Hepatocyte (in vitro differentiated cells): ENCODE data around the gene CCDC13. TPM values are rescaled to one million over a fixed set of nuclear protein-coding genes. Genes with fewer than 3 reads are reported as not detected.

Experiments
- DNase-seq: peaks from one replicate; pipeline ENCODE4 v3.0.0-alpha.2; 2016; ENCODE audit warnings: low spot score
- H2AFZ ChIP-seq: fragments of 200-600 bp; sonication (generic); 2 replicates; pipeline ENCODE4 v1.6.0; 2016; ENCODE audit warnings: antibody characterized with exemption, mild to moderate bottlenecking
- H3K27ac ChIP-seq: fragments of 200-600 bp; sonication (generic); 2 replicates; pipeline ENCODE4 v1.5.1; 2016; ENCODE audit warnings: mild to moderate bottlenecking
- H3K27me3 ChIP-seq: fragments of 200-600 bp; sonication (generic); 2 replicates; pipeline ENCODE4 v1.6.1; 2016
- H3K36me3 ChIP-seq: fragments of 200-600 bp; sonication (generic); replicated peaks from 2 replicates; pipeline ENCODE4 v1.5.1; 2016; ENCODE audit warnings: low read depth; ENCODE audit not compliant: insufficient read depth
- H3K4me1 ChIP-seq: fragments of 200-600 bp; sonication (generic); 2 replicates; pipeline ENCODE4 v1.5.1; 2016; ENCODE audit warnings: mild to moderate bottlenecking, moderate library complexity; ENCODE audit not compliant: insufficient read depth
- H3K4me2 ChIP-seq: fragments of 200-600 bp; sonication (generic); 2 replicates; pipeline ENCODE4 v1.6.0; 2016
- H3K4me3 ChIP-seq: fragments of 200-600 bp; sonication (generic); 2 replicates; pipeline ENCODE4 v1.5.1; 2016; ENCODE audit warnings: mild to moderate bottlenecking
- H3K79me2 ChIP-seq: fragments of 200-600 bp; sonication (generic); 2 replicates; pipeline ENCODE4 v1.6.0; 2017; ENCODE audit warnings: mild to moderate bottlenecking
- H3K9me2 ChIP-seq: fragments of 200-600 bp; sonication (generic); replicated peaks from 2 replicates; pipeline ENCODE4 v1.6.0; 2017; ENCODE audit warnings: mild to moderate bottlenecking; ENCODE audit not compliant: insufficient read depth
- H3K9me3 ChIP-seq: fragments of 200-600 bp; sonication (generic); 2 replicates; pipeline ENCODE4 v1.5.1; 2016; ENCODE audit warnings: low read depth, mild to moderate bottlenecking
- H4K20me1 ChIP-seq: fragments of 200-600 bp; sonication (generic); 2 replicates; pipeline ENCODE4 v1.6.0; 2016; ENCODE audit warnings: mild to moderate bottlenecking; ENCODE audit not compliant: insufficient read depth, poor library complexity, severe bottlenecking
- CTCF ChIP-seq: fragments of 200-600 bp; sonication (generic); IDR thresholded peaks from 2 replicates; pipeline ENCODE4 v1.5.1; 2016; ENCODE audit warnings: antibody characterized with exemption, mild to moderate bottlenecking; ENCODE audit not compliant: poor library complexity
- EZH2 ChIP-seq: fragments of 200-600 bp; sonication (generic); IDR thresholded peaks from 2 replicates; pipeline ENCODE4 v1.6.1; 2016; ENCODE audit warnings: antibody characterized with exemption, mild to moderate bottlenecking, borderline replicate concordance
- EZH2phosphoT487 ChIP-seq: fragments of 200-600 bp; sonication (generic); IDR thresholded peaks from one replicate; pipeline ENCODE4 v1.6.1; 2018; ENCODE audit warnings: antibody characterized with exemption, mild to moderate bottlenecking, low read depth, moderate library complexity; ENCODE audit not compliant: unreplicated experiment, severe bottlenecking
- WGBS: methylation state at CpG from one replicate; pipeline ENCODE4 v1.1.6; 2016; ENCODE audit warnings: low lambda C conversion rate; ENCODE audit errors: missing lambda C conversion rate; 5-methylcytosine and 5-hydroxymethylcytosine counted together
- polyA plus RNA-seq: library from polyadenylated mRNA; unstranded; fragments of >200 nt; fragmentation: Nextera tagmentation; extraction: Ambion mirVana; gene quantifications from 2 replicates; pipeline ENCODE4 v1.2.1, GENCODE V29; 2016
- total RNA-seq: library from RNA; depleted of rRNA; stranded (reverse); fragments of >200 nt; gene quantifications from 2 replicates; pipeline ENCODE4 v1.2.3, GENCODE V29; 2014

Gene CCDC13
- total and polyA plus RNA-seq, 2 experiments from 2014 or later, result 0.63 TPM; not detected in 1

GRCh38 chr3:42731476-42732195 is 41.4 kb downstream of the CCDC13 start:
- Histone ChIP-seq H3K27me3 (no peaks in the 10 kb centered on the region), H2AFZ (no peak overlapping the region), H3K79me2 (no peaks in the 10 kb centered on the region), H3K4me3 (no peak overlapping the region), H4K20me1 (no peaks in the 10 kb centered on the region), H3K4me2 (no peak overlapping the region), H3K36me3 (no peaks in the 10 kb centered on the region), H3K4me1 (no peaks in the 10 kb centered on the region), H3K27ac (no peak overlapping the region), H3K9me3 (no peaks in the 10 kb centered on the region), H3K9me2 (no peaks in the 10 kb centered on the region)
- WGBS, result 91% methylated on average over 6 of the region's 6 CpGs
- no peak for TF ChIP-seq EZH2phosphoT487
- no peak for TF ChIP-seq CTCF
- DNase-seq, result no peak

- no peak for DNase-seq
- Histone ChIP-seq H3K79me2 (no peaks in the 10 kb centered on the region), H3K9me2 (no peaks in the 10 kb centered on the region), H2AFZ (no peak overlapping the region), H3K4me3 (no peak overlapping the region), H3K4me1 (no peaks in the 10 kb centered on the region), H3K27ac (no peak overlapping the region), H3K4me2 (no peak overlapping the region), H3K9me3 (no peaks in the 10 kb centered on the region), H3K36me3 (no peaks in the 10 kb centered on the region), H4K20me1 (no peaks in the 10 kb centered on the region), H3K27me3 (no peaks in the 10 kb centered on the region)
- no peak for TF ChIP-seq EZH2
- TF ChIP-seq EZH2phosphoT487, result no peak
- TF ChIP-seq CTCF, result no peak
- WGBS, result 90% methylated on average over 3 of the region's 3 CpGs
Measured at GRCh38 chr3:42730706-42731420, 42.2 kb downstream of the CCDC13 start.

- Histone ChIP-seq H2AFZ (no peak overlapping the region), H3K36me3 (no peaks in the 10 kb centered on the region), H4K20me1 (no peaks in the 10 kb centered on the region), H3K27me3 (no peaks in the 10 kb centered on the region), H3K9me3 (no peaks in the 10 kb centered on the region), H3K4me1 (no peaks in the 10 kb centered on the region), H3K4me3 (no peak overlapping the region), H3K79me2 (no peaks in the 10 kb centered on the region), H3K4me2 (no peak overlapping the region), H3K9me2 (no peaks in the 10 kb centered on the region), H3K27ac (no peak overlapping the region)
- TF ChIP-seq CTCF, result no peak
- TF ChIP-seq EZH2phosphoT487, result no peak
- TF ChIP-seq EZH2, result no peak
- WGBS, result 95% methylated on average over 11 of the region's 11 CpGs
- no peak for DNase-seq
Measured at GRCh38 chr3:42730294-42730693, 42.8 kb downstream of the CCDC13 start.
